Measurements from ENCODE around the gene VAMP5. TPM values are rescaled to one million over a fixed set of nuclear protein-coding genes. Genes with fewer than 3 reads are reported as not detected.
"Not testable (repeated sequence)": the region's sequence is repeated elsewhere in the genome, so short reads cannot be mapped to it uniquely, and the experiment has no call there.

The VAMP5 gene
- total and polyA plus RNA-seq, 2 donors (not counting 1 experiment from before 2014, with no cell fraction given): 16.9 to 28.6 TPM

DNA sequence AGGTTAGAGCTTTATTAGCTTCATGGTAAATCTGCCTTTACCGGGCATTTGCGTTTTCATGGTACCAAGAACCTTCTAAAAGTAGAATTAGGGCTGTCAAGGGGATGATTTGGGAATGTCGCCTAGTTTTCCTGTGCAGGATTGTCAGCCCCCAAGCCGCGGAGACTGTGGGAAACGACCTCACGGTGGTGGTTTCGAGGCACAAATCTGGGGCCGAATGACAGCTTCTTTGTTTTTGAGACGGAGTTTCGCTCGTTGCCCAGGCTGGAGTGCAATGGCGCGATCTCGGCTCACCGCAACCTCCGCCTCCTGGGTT lies 31.1 kb downstream of the VAMP5 start:
- peaks cover 12% of the 10 kb centered on the region for H4K20me1 ChIP-seq (ENCODE audit: control insufficient read depth, insufficient read depth, low read length, poor library complexity, severe bottlenecking)
- H3K79me2 ChIP-seq (ENCODE audit: control insufficient read depth, insufficient read depth, low read length): peaks cover 55% of the 10 kb centered on the region
- no peaks in the 10 kb centered on the region for H3K9me3 ChIP-seq (ENCODE audit: control extremely low read depth in 1 of 3, control insufficient read depth in 2 of 3, insufficient read depth in 1 of 3, low read length in 2 of 3)
- ChIA-PET CTCF (interaction anchor here (2.0 kb wide), 1 partner anchor 22 kb away, joined by 4 read pairs; no protein-coding TSS in a partner anchor), POLR2A (interaction anchor here (1.0 kb wide), 1 partner anchor 491 kb away, joined by 3 read pairs; the partner anchor contains the start of gene PTCD3)
- H3K27me3 ChIP-seq (replicated peaks in 1 of 4; ENCODE audit: control extremely low read depth in 1 of 4, control insufficient read depth in 3 of 4, insufficient read depth in 4 of 4, low read length in 3 of 4): no peaks in the 10 kb centered on the region
- TF ChIP-seq, protein P1, sequence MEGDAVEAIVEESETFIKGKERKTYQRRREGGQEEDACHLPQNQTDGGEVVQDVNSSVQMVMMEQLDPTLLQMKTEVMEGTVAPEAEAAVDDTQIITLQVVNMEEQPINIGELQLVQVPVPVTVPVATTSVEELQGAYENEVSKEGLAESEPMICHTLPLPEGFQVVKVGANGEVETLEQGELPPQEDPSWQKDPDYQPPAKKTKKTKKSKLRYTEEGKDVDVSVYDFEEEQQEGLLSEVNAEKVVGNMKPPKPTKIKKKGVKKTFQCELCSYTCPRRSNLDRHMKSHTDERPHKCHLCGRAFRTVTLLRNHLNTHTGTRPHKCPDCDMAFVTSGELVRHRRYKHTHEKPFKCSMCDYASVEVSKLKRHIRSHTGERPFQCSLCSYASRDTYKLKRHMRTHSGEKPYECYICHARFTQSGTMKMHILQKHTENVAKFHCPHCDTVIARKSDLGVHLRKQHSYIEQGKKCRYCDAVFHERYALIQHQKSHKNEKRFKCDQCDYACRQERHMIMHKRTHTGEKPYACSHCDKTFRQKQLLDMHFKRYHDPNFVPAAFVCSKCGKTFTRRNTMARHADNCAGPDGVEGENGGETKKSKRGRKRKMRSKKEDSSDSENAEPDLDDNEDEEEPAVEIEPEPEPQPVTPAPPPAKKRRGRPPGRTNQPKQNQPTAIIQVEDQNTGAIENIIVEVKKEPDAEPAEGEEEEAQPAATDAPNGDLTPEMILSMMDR (IDR thresholded peaks at IDR 0.05): no peak
- no peak for TF ChIP-seq EZH2 (IDR thresholded peaks at IDR 0.05; ENCODE audit: borderline replicate concordance, insufficient read depth, low read depth, low read length, poor library complexity, severe bottlenecking)
- DNase-seq: no peak
- peak overlapping the region; percentile 73 for H3K4me2 ChIP-seq (replicated peaks; ENCODE audit: low read depth, low read length, poor library complexity, severe bottlenecking)
- Mint-ChIP-seq H3K4me1 (peaks cover 27% of the 10 kb centered on the region), H3K4me3 (peak overlapping the region; percentile 16), H3K27ac (peak overlapping the region; percentile 97), H3K9me3 (ENCODE audit: insufficient read depth) (no peaks in the 10 kb centered on the region), H3K27me3 (no peaks in the 10 kb centered on the region)
- peak overlapping the region; percentile 94 for H2AFZ ChIP-seq (ENCODE audit: insufficient read depth, low read depth, low read length, poor library complexity, severe bottlenecking)
- H3K36me3 ChIP-seq (replicated peaks in 1 of 2; ENCODE audit: control extremely low read depth in 1 of 2, control insufficient read depth in 1 of 2, extremely low read depth in 1 of 2, insufficient read depth in 2 of 2, low read length in 1 of 2): peaks cover 2 to 16% of the 10 kb centered on the region in 2 experiments
- H3K27ac ChIP-seq (ENCODE audit: low read length in 2 of 2): no peak overlapping the region
- H3K4me1 ChIP-seq (ENCODE audit: control insufficient read depth in 2 of 2, insufficient read depth in 2 of 2, low read length in 2 of 2): peaks cover 20 to 35% of the 10 kb centered on the region in 2 donors
- H3K9ac ChIP-seq (ENCODE audit: low read length): no peak overlapping the region
- 93% methylated on average over 15 of the region's 17 CpGs for WGBS (ENCODE audit: insufficient coverage)
- peak overlapping the region in 1 of 5 experiments; percentile 93 for H3K4me3 ChIP-seq (ENCODE audit: control extremely low read depth in 1 of 5, extremely low read depth in 1 of 5, insufficient read depth in 1 of 5, low read depth in 2 of 5, low read length in 4 of 5)
- ATAC-seq (ENCODE audit: low read depth): no peak
- intact Hi-C loops (cut with micrococcal nuclease): loop anchor here (5.0 to 10.0 kb wide), 2 partner anchors 263 to 489 kb away; partner anchors contain the start of genes ELMOD3, POLR1A, PTCD3 and RETSAT

DNA sequence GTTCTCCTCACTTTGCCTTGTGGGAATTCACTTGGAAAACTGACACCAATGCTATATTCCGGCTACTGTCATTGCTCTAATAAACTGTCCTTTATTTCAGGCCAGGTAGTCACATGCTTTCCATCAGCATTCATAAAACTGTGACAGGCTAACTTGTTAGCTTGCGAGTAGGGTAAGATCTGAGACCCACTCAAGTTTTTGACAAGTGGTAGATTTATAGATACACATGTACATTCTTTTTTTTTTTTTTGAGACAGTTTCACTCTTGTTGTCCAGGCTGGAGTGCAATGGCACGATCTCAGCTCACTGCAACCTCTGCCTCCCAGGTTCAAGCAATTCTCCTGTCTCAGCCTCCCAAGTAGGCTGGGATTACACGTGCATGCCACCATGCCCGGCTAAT lies 33.5 kb downstream of the VAMP5 start:
- H3K27ac ChIP-seq (ENCODE audit: low read length in 2 of 2); H3K4me3 ChIP-seq (ENCODE audit: control extremely low read depth in 1 of 5, extremely low read depth in 1 of 5, insufficient read depth in 1 of 5, low read depth in 2 of 5, low read length in 4 of 5); POLR2A ChIA-PET; H3K9me3 ChIP-seq (ENCODE audit: control extremely low read depth in 1 of 3, control insufficient read depth in 2 of 3, insufficient read depth in 1 of 3, low read length in 2 of 3); DNase-seq; H3K27me3 Mint-ChIP-seq; H3K27me3 ChIP-seq (replicated peaks in 1 of 4; ENCODE audit: control extremely low read depth in 1 of 4, control insufficient read depth in 3 of 4, insufficient read depth in 4 of 4, low read length in 3 of 4); H2AFZ ChIP-seq (ENCODE audit: insufficient read depth, low read depth, low read length, poor library complexity, severe bottlenecking); H3K9ac ChIP-seq (ENCODE audit: low read length); H3K9me3 Mint-ChIP-seq (ENCODE audit: insufficient read depth); H3K27ac Mint-ChIP-seq; ATAC-seq (ENCODE audit: low read depth): not testable (repeated sequence)
- intact Hi-C loops (cut with micrococcal nuclease): loop anchor here (2.0 to 10.0 kb wide), 3 partner anchors 29 to 487 kb away; partner anchors contain the start of genes ELMOD3, POLR1A, PTCD3 and RETSAT
- H3K4me1 Mint-ChIP-seq: peaks cover 21% of the 10 kb centered on the region
- Histone ChIP-seq H3K4me2 (replicated peaks; ENCODE audit: low read depth, low read length, poor library complexity, severe bottlenecking) (peak overlapping the region; percentile 73), H3K79me2 (ENCODE audit: control insufficient read depth, insufficient read depth, low read length) (peaks cover 62% of the 10 kb centered on the region), H3K4me1 (ENCODE audit: control insufficient read depth in 2 of 2, insufficient read depth in 2 of 2, low read length in 2 of 2) (peaks cover 15 to 23% of the 10 kb centered on the region in 2 donors), H3K36me3 (replicated peaks in 1 of 2; ENCODE audit: control extremely low read depth in 1 of 2, control insufficient read depth in 1 of 2, extremely low read depth in 1 of 2, insufficient read depth in 2 of 2, low read length in 1 of 2) (peaks cover 8 to 37% of the 10 kb centered on the region in 2 experiments), H4K20me1 (ENCODE audit: control insufficient read depth, insufficient read depth, low read length, poor library complexity, severe bottlenecking) (peaks cover 17% of the 10 kb centered on the region)
- peak overlapping the region; percentile 98 for H3K4me3 Mint-ChIP-seq
- CTCF ChIA-PET: interaction anchor here (0.7 to 3.1 kb wide), 2 partner anchors 20 to 224 kb away, joined by 3 to 15 read pairs; no protein-coding TSS in a partner anchor
- WGBS (ENCODE audit: insufficient coverage): 100% methylated on average over 1 of the region's 5 CpGs

Measured in B cell (primary cell).